HEK293 (cell line): Measurements from ENCODE around the gene ATG4B.

ENCODE experiments used
- ZNF214 ChIP-seq: fragments of 450-650 bp; formaldehyde crosslinking; IDR thresholded peaks from 2 replicates; pipeline ENCODE4 v1.5.1; 2017; ENCODE audit warnings: missing biosample characterization, mild to moderate bottlenecking, missing genetic modification characterization, borderline replicate concordance
- TF ChIP-seq, protein P1 (sequence below): fragments of 450-650 bp; formaldehyde crosslinking; IDR thresholded peaks from 2 replicates; pipeline ENCODE4 v1.5.1; 2016; ENCODE audit warnings: missing biosample characterization, missing genetic modification characterization
- TF ChIP-seq, protein P2 (sequence below): fragments of 450-650 bp; formaldehyde crosslinking; IDR thresholded peaks from 2 replicates; pipeline ENCODE4 v1.5.1; 2016; ENCODE audit warnings: missing biosample characterization, missing genetic modification characterization

- TF ChIP-seq, protein P1, sequence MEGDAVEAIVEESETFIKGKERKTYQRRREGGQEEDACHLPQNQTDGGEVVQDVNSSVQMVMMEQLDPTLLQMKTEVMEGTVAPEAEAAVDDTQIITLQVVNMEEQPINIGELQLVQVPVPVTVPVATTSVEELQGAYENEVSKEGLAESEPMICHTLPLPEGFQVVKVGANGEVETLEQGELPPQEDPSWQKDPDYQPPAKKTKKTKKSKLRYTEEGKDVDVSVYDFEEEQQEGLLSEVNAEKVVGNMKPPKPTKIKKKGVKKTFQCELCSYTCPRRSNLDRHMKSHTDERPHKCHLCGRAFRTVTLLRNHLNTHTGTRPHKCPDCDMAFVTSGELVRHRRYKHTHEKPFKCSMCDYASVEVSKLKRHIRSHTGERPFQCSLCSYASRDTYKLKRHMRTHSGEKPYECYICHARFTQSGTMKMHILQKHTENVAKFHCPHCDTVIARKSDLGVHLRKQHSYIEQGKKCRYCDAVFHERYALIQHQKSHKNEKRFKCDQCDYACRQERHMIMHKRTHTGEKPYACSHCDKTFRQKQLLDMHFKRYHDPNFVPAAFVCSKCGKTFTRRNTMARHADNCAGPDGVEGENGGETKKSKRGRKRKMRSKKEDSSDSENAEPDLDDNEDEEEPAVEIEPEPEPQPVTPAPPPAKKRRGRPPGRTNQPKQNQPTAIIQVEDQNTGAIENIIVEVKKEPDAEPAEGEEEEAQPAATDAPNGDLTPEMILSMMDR (tag by site-specific recombination): no peak
- TF ChIP-seq, protein P2, sequence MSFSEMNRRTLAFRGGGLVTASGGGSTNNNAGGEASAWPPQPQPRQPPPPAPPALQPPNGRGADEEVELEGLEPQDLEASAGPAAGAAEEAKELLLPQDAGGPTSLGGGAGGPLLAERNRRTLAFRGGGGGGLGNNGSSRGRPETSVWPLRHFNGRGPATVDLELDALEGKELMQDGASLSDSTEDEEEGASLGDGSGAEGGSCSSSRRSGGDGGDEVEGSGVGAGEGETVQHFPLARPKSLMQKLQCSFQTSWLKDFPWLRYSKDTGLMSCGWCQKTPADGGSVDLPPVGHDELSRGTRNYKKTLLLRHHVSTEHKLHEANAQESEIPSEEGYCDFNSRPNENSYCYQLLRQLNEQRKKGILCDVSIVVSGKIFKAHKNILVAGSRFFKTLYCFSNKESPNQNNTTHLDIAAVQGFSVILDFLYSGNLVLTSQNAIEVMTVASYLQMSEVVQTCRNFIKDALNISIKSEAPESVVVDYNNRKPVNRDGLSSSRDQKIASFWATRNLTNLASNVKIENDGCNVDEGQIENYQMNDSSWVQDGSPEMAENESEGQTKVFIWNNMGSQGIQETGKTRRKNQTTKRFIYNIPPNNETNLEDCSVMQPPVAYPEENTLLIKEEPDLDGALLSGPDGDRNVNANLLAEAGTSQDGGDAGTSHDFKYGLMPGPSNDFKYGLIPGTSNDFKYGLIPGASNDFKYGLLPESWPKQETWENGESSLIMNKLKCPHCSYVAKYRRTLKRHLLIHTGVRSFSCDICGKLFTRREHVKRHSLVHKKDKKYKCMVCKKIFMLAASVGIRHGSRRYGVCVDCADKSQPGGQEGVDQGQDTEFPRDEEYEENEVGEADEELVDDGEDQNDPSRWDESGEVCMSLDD: no peak
- TF ChIP-seq ZNF214 (tag by site-specific recombination): no peak
Measured at GRCh38 chr2:241706537-241706936, 69.0 kb downstream of the ATG4B start.
